ENCODE data around the gene NANOS2.
"Not testable (repeated sequence)": the region's sequence is repeated elsewhere in the genome, so short reads cannot be mapped to it uniquely, and the experiment has no call there.

Gene NANOS2

DNA sequence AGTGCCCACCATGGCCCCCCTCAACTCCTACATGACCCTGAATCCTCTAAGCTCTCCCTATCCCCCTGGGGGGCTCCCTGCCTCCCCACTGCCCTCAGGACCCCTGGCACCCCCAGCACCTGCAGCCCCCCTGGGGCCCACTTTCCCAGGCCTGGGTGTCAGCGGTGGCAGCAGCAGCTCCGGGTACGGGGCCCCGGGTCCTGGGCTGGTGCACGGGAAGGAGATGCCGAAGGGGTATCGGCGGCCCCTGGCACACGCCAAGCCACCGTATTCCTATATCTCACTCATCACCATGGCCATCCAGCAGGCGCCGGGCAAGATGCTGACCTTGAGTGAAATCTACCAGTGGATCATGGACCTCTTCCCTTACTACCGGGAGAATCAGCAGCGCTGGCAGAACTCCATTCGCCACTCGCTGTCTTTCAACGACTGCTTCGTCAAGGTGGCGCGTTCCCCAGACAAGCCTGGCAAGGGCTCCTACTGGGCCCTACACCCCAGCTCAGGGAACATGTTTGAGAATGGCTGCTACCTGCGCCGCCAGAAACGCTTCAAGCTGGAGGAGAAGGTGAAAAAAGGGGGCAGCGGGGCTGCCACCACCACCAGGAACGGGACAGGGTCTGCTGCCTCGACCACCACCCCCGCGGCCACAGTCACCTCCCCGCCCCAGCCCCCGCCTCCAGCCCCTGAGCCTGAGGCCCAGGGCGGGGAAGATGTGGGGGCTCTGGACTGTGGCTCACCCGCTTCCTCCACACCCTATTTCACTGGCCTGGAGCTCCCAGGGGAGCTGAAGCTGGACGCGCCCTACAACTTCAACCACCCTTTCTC is 42.3 kb downstream of the NANOS2 start:
- no peak for DNase-seq

DNA sequence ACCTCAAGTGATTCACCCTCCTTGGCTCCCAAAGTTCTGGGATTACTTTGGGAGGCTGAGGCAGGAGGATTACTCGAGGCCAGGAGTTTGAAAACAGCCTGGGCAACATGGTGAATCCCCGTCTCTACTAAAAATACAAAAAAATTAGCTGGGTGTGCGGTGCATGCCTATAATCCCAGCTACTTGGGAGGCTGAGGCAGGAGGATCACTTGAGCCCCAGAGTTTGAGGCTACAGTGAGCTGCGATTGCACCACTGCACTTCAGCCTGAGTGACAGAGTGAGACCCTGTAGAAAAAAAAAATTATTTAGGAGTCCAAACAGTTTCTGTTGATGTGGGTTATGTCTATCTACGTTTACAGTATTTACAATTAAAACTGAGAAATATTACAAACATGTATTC is 43.8 kb downstream of the NANOS2 start:
- DNase-seq = no peak

DNA sequence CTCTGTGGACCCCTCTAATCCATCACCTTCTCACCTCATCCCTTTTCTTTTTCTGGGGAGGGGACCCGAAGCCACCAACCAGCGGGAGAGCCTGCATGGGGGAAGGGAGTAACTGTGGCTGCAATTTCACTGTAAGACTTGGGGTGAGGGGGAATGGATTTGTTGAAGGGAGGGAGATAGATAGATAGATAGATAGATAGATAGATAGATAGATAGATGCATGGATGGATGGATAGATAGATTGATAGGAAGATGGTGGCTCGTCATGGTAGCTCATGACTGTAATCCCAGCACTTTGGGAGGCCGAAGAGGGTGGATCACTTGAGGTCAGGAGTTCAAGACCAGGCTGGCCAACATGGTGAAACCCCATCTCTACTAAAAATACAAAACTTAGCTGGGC is 47.3 kb downstream of the NANOS2 start:
- not testable (repeated sequence) for DNase-seq

DNA sequence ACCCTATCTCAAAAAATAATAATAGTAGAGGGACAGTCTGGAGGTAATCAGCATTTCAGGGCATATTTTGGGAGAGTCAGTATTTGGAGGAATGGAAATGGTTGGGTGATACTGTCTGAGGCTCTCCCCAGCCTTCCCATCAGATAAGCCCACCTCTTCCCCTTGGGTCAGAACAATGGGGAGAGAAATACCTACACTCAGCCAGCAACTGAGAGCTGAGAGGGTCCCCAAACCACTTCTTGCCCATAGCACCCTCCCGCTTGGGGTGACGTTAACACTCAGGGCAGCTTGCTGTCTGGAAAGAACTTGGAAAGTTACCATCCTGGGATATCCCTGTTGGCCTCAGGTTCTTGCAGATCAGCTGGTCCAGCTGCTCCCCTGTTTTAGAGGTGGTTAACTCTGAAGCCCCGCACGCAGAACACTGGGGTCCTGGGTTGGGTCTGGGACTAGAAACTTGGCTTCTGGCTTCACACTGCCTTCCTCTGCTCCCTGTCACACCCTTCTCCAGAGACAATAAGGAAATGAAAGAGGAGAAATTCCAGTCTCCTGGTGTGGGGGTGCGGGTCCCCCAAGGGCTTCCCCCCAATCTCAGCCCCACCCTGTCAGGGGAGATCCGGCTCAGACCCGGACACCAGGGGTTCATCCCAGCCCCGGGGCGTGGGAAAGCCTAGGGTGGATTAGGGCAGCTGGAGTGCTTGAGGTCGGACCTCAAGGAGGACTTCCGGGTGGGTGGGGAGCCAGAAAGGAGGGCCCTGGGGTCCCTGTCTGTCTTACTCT is 48.0 kb downstream of the NANOS2 start:
- no peak for DNase-seq

DNA sequence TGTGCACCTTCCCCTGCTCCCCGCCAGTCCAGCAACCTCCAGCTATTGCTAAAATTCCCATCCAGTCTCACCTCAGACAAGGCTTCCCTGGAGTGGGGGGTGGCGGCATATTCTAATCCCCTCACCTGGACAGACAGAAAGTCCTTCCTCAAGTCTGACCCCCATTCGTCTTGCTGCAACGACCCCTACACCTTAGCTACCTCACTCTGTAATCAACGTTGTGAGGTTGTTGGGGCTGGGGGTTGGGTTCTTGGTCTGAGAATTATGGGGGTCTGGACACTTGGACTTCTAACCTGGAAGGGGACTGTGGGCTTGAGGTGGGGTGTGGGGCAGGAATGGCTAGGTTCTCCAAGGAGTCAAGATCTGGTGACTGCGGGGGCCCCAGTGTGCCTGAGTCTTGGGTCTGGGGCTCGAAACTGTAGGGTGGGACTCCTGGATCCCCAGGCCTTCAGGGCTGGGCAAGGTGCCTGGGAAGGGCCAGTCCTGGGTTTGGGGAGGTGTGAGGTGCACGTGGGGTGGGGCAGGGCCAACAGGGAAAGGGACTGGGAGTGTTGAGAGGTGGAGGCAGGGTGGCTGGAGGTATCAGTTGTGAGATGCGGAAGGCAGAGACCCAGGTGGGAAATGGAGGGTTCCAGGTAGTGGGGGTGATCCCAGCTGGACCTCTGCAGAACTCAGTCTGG is 49.2 kb downstream of the NANOS2 start:
- no peak for DNase-seq

DNA sequence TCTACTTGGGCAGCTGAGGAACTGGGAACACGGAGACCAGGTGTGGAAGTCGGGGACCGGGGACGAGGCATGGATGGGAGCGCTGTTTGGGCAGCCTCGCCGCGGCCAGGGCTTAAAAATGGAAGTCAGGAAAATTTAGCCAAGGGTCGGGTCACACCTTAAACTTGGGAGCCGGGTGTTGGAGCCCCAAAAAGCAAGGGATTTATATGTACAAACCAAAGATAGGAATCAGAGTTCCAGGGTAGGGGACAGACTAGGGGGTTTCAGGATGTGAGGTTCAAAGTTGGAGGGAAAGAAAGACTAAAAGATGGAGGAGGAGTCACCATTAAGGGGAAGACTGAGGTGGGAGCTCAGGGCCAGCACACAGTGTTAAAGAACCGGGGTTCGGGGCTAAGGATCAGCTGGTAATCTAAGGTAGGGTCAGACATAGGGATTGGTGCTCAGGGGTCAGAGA is 49.9 kb downstream of the NANOS2 start:
- DNase-seq = no peak

DNA sequence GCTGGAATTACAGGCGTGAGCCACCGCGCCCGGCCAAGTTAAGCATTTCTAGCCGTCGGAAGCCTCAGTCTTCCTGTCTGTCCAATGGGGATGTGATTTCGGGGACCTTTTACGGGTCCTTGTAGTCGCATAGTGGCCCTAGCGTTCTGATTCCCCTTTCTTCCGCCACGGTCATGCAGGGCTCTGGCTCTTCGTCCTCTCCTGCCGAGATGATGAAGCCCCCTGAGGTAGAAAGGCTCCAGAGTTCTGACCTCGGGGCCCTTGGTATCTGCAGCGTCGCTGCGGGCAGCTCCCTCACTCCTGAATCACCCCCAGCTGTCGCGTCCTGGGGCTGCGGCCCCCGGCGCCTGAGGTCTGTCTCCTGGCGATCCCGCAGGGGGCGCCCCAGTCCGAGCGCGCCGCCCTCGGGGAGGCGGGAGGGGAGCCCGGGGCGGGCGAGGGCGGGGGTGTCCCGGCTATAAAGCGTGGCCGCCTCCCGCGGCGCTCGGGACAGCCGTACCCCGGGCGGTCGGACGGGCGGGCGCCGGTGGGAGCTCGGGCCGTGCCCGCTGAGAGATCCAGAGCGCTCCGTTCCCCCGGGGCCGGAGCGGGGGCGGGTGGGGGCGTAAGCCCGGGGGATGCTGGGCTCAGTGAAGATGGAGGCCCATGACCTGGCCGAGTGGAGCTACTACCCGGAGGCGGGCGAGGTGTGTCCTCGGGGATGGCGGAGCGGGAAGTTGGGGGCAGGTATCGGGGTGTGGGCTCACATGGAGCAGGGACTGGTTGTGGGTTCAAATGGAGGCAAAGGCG is 50.5 kb downstream of the NANOS2 start, which contains the start of gene FOXA3:
Gene FOXA3, plus strand, starts transcription at position 487 of the 789 bp plus-strand sequence. Its CDS starts 131 bp downstream, at position 618.
- DNase-seq = no peak

DNA sequence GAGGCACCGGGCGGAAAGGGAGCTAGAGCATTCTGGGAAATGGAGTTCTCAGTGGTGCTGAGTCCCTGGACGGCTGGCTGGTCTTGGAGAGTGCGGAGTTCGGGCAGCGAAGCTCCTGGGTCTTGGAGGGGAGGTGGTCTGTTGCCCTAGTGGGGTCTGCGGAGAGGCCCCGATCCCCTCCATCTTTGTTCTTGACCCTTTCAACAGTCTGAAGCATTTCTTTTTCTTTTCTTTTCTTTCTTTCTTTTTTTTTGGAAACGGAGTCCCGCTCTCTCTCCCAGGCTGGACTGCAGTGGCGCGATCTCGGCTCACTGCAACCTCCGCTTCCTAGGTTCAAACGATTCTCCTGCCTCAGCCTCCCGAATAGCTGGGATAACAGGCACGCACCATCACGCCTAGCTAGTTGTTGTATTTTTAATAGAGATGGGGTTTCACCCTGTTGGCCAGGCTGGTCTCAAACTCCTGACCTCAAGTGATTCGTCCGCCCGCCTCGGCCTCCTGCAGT is 51.2 kb downstream of the NANOS2 start:
- no peak for DNase-seq
